ENCODE measurements around the gene TBKBP1. TPM values are rescaled to one million over a fixed set of nuclear protein-coding genes. Genes with fewer than 3 reads are reported as not detected.

The TBKBP1 gene
- total RNA-seq, 2 experiments from 2014 or later, result 2.4 to 3.0 TPM

GRCh38 chr17:47719411-47720152, 25.6 kb downstream of the TBKBP1 start:
- Histone ChIP-seq H3K4me3 (ENCODE audit: low read length) (no peak overlapping the region), H3K36me3 (ENCODE audit: insufficient read depth, low read length) (no peaks in the 10 kb centered on the region), H3K27me3 (ENCODE audit: control insufficient read depth in 1 of 2, insufficient read depth in 2 of 2, low read length in 2 of 2) (peaks cover 0 to 6% of the 10 kb centered on the region in 2 experiments), H3K27ac (ENCODE audit: low read depth in 1 of 2, low read length in 2 of 2) (no peak overlapping the region), H3K9me3 (ENCODE audit: control insufficient read depth in 1 of 2, insufficient read depth in 1 of 2, low read length in 2 of 2) (no peaks in the 10 kb centered on the region), H3K4me1 (ENCODE audit: insufficient read depth, low read length) (peaks cover 82% of the 10 kb centered on the region)
- H3K4me3 Mint-ChIP-seq, result no peak overlapping the region
- DNase-seq (peak in 6 of 14 experiments; percentile 22 to 64 (median 62)), ATAC-seq (ENCODE audit: poor library complexity) (peak; percentile 15)
- POLR2A ChIA-PET, result interaction anchor here (0.8 to 2.5 kb wide), 4 partner anchors 13 to 70 kb away, joined by 3 to 12 read pairs (median 8); partner anchors contain the start of genes KPNB1 and TBX21
- peaks cover 17% of the 10 kb centered on the region for H3K27me3 Mint-ChIP-seq
- intact Hi-C loops (cut with DNase I, micrococcal nuclease), result no loop called here
- H3K27ac Mint-ChIP-seq, result peak overlapping the region; percentile 6
- H3K9me3 Mint-ChIP-seq, result no peaks in the 10 kb centered on the region
- H3K4me1 Mint-ChIP-seq (ENCODE audit: low read depth), result peaks cover 54% of the 10 kb centered on the region
- TF ChIP-seq, protein P1, sequence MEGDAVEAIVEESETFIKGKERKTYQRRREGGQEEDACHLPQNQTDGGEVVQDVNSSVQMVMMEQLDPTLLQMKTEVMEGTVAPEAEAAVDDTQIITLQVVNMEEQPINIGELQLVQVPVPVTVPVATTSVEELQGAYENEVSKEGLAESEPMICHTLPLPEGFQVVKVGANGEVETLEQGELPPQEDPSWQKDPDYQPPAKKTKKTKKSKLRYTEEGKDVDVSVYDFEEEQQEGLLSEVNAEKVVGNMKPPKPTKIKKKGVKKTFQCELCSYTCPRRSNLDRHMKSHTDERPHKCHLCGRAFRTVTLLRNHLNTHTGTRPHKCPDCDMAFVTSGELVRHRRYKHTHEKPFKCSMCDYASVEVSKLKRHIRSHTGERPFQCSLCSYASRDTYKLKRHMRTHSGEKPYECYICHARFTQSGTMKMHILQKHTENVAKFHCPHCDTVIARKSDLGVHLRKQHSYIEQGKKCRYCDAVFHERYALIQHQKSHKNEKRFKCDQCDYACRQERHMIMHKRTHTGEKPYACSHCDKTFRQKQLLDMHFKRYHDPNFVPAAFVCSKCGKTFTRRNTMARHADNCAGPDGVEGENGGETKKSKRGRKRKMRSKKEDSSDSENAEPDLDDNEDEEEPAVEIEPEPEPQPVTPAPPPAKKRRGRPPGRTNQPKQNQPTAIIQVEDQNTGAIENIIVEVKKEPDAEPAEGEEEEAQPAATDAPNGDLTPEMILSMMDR (IDR thresholded peaks at IDR 0.05), result no peak
- CTCF ChIA-PET, result interaction anchor here (1.2 to 3.3 kb wide), 2 partner anchors 13 to 20 kb away, joined by 3 to 14 read pairs; partner anchors contain the start of gene TBX21
- H3K36me3 Mint-ChIP-seq (ENCODE audit: low read depth), result no peaks in the 10 kb centered on the region

DNA sequence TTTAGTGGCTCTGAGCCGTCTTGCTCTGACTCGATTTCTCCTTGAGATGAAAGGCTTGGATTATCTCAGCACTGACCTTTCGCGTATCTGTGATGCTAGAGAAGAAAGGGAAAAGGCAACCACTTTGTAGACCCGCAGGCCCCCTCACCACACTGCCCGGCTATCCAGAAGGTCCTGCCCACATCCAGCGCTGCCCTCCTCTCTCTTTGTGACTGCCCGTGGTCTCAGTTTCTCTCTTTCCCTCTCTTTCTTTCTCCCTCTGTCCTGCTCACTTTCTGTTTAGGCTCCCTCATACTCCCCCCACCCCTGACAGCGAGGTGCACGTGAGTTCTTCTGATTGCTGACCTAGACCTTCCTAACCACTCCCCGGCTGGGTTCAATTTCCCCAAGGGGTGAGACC, 26.2 kb downstream of the TBKBP1 start:
- Histone ChIP-seq H3K4me1 (ENCODE audit: insufficient read depth, low read length) (peaks cover 75% of the 10 kb centered on the region), H3K27me3 (ENCODE audit: control insufficient read depth in 1 of 2, insufficient read depth in 2 of 2, low read length in 2 of 2) (peaks cover 0 to 6% of the 10 kb centered on the region in 2 experiments), H3K27ac (ENCODE audit: low read depth in 1 of 2, low read length in 2 of 2) (no peak overlapping the region), H3K4me3 (ENCODE audit: low read length) (no peak overlapping the region), H3K36me3 (ENCODE audit: insufficient read depth, low read length) (no peaks in the 10 kb centered on the region), H3K9me3 (ENCODE audit: control insufficient read depth in 1 of 2, insufficient read depth in 1 of 2, low read length in 2 of 2) (no peaks in the 10 kb centered on the region)
- Mint-ChIP-seq H3K36me3 (ENCODE audit: low read depth) (no peaks in the 10 kb centered on the region), H3K27ac (no peak overlapping the region), H3K9me3 (no peaks in the 10 kb centered on the region), H3K4me3 (no peak overlapping the region), H3K4me1 (ENCODE audit: low read depth) (peaks cover 56% of the 10 kb centered on the region), H3K27me3 (peaks cover 23% of the 10 kb centered on the region)
- ChIA-PET POLR2A (interaction anchor here (0.8 to 2.5 kb wide), 2 partner anchors 16 to 70 kb away, joined by 3 to 12 read pairs; partner anchors contain the start of gene KPNB1), CTCF (interaction anchor here (1.2 to 3.3 kb wide), 2 partner anchors 13 to 21 kb away, joined by 3 to 14 read pairs; partner anchors contain the start of gene TBX21)
- TF ChIP-seq, protein P1 (IDR thresholded peaks at IDR 0.05), result no peak
- intact Hi-C loops (cut with DNase I, micrococcal nuclease), result no loop called here
- DNase-seq (no peak), ATAC-seq (ENCODE audit: poor library complexity) (no peak)

- no peaks in the 10 kb centered on the region for H3K36me3 Mint-ChIP-seq (ENCODE audit: low read depth)
- TF ChIP-seq, protein P1 (IDR thresholded peaks at IDR 0.05), result no peak
- CTCF ChIA-PET, result interaction anchor here (0.6 to 2.6 kb wide), 2 partner anchors 12 to 21 kb away, joined by 3 to 8 read pairs; partner anchors contain the start of gene TBX21
These were observed 27.0 kb downstream of the TBKBP1 start for GRCh38 chr17:47720754-47721533.

More at GRCh38 chr17:47720754-47721533, 27.0 kb downstream of the TBKBP1 start:
- Mint-ChIP-seq H3K4me1 (ENCODE audit: low read depth) (peaks cover 52% of the 10 kb centered on the region), H3K27me3 (peaks cover 25% of the 10 kb centered on the region), H3K27ac (no peak overlapping the region), H3K4me3 (no peak overlapping the region), H3K9me3 (no peaks in the 10 kb centered on the region)
- H3K4me3 ChIP-seq (ENCODE audit: low read length), result peak overlapping the region; percentile 28
- peaks cover 0 to 6% of the 10 kb centered on the region in 2 experiments for H3K27me3 ChIP-seq (ENCODE audit: control insufficient read depth in 1 of 2, insufficient read depth in 2 of 2, low read length in 2 of 2)
- H3K27ac ChIP-seq (ENCODE audit: low read depth in 1 of 2, low read length in 2 of 2), result no peak overlapping the region
- POLR2A ChIA-PET, result interaction anchor here (1.1 to 1.4 kb wide), 2 partner anchors 15 to 26 kb away, joined by 3 read pairs; no protein-coding TSS in a partner anchor
- peak in 13 of 14 experiments; percentile 58 to 83 (median 69) for DNase-seq
- H3K9me3 ChIP-seq (ENCODE audit: control insufficient read depth in 1 of 2, insufficient read depth in 1 of 2, low read length in 2 of 2), result no peaks in the 10 kb centered on the region
- H3K36me3 ChIP-seq (ENCODE audit: insufficient read depth, low read length), result no peaks in the 10 kb centered on the region
- peak; percentile 76 for ATAC-seq (ENCODE audit: poor library complexity)
- intact Hi-C loops (cut with DNase I, micrococcal nuclease), result no loop called here
- H3K4me1 ChIP-seq (ENCODE audit: insufficient read depth, low read length), result peaks cover 73% of the 10 kb centered on the region
